Cardiac fibroblast (primary cell): ENCODE results near the gene KRTAP1-1.
"Not testable (repeated sequence)": the region's sequence is repeated elsewhere in the genome, so short reads cannot be mapped to it uniquely, and the experiment has no call there.

Experiments used
- DNase-seq, 2 donors: peaks; one replicate each; pipeline versions ENCODE4 v3.0.0 to v3.0.0-alpha.2; 2010; ENCODE audit warnings: low read depth in 2 of 2
- H3K4me3 ChIP-seq, 2 donors: replicated peaks in 1 of 2; 1 replicate in 1 of 2; 2 replicates in 1 of 2; pipeline ENCODE4 v1.5.1; 2011; ENCODE audit warnings: low read depth in 2 of 2, low read length in 2 of 2, mild to moderate bottlenecking in 2 of 2, moderate library complexity in 1 of 2
- TF ChIP-seq, protein P1 (sequence below): IDR thresholded peaks from one replicate; pipeline ENCODE4 v1.5.1; 2011; ENCODE audit warnings: low read depth, mild to moderate bottlenecking, low read length, inconsistent platforms

Gene KRTAP1-1

DNA sequence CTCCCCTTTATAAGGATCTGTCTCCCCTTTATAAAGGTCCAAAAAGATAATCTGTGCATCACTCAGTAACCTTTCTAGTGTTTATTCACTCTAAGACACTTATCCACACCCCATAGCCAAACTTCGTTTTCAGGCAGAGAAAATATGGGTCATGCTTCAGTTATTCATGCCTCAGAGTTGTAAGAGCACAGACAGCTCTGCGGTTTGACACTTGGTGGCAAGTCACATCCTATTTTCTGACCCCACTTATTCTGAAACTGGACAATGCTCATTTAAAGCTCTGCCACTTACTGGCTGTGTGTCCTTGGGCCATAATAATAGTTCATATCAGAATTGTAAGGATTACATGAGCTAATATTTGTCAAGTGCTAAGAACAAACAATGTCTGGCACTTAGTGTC, 7.9 kb upstream of the KRTAP1-1 start:
- DNase-seq: peak in 1 of 2 donors; percentile 85

GRCh38 chr17:41048441-41048840, 7.2 kb upstream of the KRTAP1-1 start:
- peak in 1 of 2 donors; percentile 57 for DNase-seq
- no peak overlapping the region for H3K4me3 ChIP-seq
- TF ChIP-seq, protein P1, sequence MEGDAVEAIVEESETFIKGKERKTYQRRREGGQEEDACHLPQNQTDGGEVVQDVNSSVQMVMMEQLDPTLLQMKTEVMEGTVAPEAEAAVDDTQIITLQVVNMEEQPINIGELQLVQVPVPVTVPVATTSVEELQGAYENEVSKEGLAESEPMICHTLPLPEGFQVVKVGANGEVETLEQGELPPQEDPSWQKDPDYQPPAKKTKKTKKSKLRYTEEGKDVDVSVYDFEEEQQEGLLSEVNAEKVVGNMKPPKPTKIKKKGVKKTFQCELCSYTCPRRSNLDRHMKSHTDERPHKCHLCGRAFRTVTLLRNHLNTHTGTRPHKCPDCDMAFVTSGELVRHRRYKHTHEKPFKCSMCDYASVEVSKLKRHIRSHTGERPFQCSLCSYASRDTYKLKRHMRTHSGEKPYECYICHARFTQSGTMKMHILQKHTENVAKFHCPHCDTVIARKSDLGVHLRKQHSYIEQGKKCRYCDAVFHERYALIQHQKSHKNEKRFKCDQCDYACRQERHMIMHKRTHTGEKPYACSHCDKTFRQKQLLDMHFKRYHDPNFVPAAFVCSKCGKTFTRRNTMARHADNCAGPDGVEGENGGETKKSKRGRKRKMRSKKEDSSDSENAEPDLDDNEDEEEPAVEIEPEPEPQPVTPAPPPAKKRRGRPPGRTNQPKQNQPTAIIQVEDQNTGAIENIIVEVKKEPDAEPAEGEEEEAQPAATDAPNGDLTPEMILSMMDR: no peak

More for the DNA sequence above, 7.9 kb upstream of the KRTAP1-1 start:
- TF ChIP-seq, protein P1: no peak
- no peak overlapping the region for H3K4me3 ChIP-seq

DNA sequence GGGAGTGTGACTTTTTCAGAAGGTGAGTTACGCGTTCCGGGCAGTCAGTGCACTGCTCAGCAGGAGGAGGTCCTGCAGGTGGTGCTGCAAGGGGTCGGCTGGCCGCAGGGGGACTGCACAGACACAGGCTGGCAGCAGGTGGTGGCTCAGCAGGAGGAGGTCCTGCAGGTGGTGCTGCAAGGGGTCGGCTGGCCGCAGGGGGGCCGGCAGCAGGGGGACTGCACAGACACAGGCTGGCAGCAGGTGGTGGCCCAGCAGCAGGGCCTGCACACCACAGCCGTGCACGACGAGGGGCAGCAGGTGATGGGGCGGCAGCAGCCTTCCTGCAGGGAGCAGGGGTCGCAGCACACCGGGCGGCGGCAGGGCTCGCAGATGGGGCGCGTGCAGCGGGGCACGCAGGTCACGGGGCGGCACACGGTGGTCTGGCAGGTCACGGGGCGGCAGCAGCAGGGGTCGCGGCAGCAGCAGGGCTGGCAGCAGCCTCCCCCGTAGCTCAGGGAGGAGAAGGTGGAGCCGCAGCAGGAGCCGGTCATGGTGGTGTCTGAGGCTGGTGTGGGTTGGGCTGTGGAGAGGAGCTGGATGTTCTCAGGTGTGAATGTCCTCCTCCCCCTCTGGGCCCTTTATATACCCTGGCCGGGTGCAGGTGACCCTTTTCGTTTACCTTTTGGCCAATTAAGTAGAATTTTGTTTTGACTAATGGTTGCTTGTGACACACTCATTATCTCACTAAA, 5.7 kb upstream of the KRTAP1-1 start, which contains the start of gene KRTAP2-1:
KRTAP2-1 (minus strand) TSS at position 582 of the 731 bp plus-strand sequence; CDS start at position 533, 49 bp downstream.
- not testable (repeated sequence) for H3K4me3 ChIP-seq, DNase-seq

DNA sequence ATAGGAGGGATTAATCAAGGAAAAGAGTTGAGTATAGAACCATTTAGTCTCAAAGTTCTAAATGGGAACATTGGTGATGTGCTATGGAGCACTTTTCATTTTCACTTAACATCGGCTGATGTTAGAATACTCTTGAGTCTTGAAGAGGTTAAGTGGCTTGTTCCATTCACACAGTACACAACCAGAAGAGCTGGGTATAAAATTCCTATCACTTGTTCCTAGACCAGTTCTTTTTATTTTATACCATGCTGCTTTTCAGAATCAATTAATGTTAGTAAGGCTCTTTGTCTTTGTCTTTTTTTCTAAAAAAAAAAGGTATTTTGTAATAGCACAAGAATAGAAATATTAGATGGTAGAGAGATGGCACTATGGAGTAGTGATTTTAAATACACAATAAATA, 1.7 kb upstream of the KRTAP1-1 start:
- H3K4me3 ChIP-seq: no peak overlapping the region
- TF ChIP-seq, protein P1: no peak
- no peak for DNase-seq

DNA sequence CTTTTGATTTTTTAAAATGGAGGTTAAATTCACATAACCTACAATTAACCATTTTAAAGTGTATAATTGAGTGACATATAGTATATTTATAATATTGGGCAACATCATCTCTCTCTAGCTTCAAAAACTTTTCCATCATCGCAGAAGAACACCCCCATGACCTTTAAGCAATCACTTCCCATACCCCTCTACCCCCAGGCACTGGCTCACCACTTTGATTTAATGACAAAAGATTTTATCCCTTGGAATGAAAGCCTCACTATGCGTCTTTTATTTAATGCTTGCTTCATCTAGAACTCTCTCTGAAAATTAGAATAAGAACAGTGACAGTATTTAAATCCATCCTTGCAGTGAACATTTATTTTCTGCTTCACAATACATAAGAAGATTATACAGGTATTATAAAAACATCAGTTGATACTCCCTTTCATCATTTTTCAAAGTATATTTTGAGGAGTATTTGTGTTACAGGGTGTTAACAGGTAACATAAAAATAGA, 3.3 kb downstream of the KRTAP1-1 start:
- DNase-seq: no peak
- TF ChIP-seq, protein P1: no peak
- no peak overlapping the region for H3K4me3 ChIP-seq

GRCh38 chr17:41034346-41034935, 6.8 kb downstream of the KRTAP1-1 start, which contains the start of gene KRTAP1-3:
Gene KRTAP1-3 (minus strand): TSS chr17:41034874. CDS start chr17:41034821, 53 bp downstream.
- DNase-seq, H3K4me3 ChIP-seq: not testable (repeated sequence)

DNA sequence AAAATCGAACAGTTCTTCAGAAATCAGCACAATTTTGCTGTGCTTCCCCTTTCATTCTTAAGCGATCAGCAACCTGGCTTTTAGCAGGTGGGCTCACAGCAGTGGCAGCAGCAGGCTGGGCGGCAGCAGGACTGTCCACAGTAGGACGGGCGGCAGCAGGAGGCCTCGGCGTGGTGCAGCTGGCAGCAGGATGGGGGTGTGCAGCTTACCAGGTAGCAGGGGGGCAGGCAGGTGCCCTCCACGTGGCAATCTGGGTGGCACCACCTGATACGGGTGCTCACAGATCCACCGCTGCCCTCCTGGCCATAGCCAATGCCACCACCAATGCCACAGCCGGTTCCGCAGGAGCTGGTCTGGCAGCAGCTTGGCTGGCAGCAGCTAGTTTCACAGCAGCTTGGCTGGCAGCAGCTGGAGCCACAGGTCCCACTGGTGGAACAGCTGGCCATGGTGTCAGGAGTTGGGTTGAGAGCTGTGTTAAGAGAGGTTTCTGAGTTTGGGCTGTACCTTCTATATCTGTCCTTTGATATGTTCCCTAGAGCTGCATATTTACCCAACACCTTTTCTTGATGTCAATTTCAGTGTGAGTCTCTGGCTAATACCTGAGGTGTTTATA, 11.5 kb downstream of the KRTAP1-1 start, which contains the start of gene KRTAP1-4:
KRTAP1-4 (minus strand) TSS at position 563 of the 613 bp plus-strand sequence; CDS start at position 446, 117 bp downstream.
- no peak within 1 kb of the TSS for H3K4me3 ChIP-seq
- TF ChIP-seq, protein P1: no peak
- no peak for DNase-seq
